Measurements from ENCODE around the gene CAMSAP2.

Gene CAMSAP2

DNA sequence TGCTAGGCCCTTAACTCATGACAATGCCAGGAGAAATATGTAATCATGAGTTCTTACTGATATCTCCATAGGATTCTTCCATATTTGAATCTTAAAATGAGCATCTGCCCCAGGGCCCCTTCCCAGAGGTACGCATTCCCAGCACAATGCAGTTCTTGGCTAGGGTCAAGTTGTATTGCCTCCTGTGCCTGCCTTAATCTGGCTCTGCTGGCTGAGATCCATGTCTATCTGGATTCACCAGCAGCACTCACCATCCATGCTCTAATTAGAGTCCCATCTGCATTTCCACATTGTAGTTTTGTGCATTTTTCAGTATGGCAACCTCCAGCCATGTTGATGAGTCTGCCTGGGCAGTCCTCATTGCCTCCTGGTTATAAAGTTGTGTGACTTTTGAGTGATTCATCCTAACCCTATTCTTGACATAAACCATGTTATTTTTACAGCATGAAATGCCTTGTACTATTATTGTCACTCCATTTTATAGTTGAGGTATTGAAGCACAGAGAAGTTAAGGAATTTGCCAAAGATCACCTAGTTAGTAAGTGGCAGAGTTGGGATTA lies 55.9 kb downstream of the CAMSAP2 start:
- Histone ChIP-seq H3K4me3 (IDR thresholded peaks at IDR 0.05; ENCODE audit: insufficient read depth, low read depth, low read length) (no peak overlapping the region), H3K27ac (no peak overlapping the region), H3K4me1 (ENCODE audit: low read depth, poor library complexity, severe bottlenecking) (peaks cover 4% of the 10 kb centered on the region), H3K36me3 (ENCODE audit: insufficient read depth) (no peaks in the 10 kb centered on the region), H3K4me2 (no peak overlapping the region), H3K27me3 (ENCODE audit: insufficient read depth, low read depth) (no peaks in the 10 kb centered on the region), H3K79me2 (ENCODE audit: insufficient read depth, low read depth) (peaks cover 29% of the 10 kb centered on the region; the same call in 1 of the 2 replicates), H3K9ac (no peak overlapping the region), H2AFZ (ENCODE audit: low read depth) (no peak overlapping the region), H4K20me1 (ENCODE audit: insufficient read depth) (no peaks in the 10 kb centered on the region)
- TF ChIP-seq, protein P1, sequence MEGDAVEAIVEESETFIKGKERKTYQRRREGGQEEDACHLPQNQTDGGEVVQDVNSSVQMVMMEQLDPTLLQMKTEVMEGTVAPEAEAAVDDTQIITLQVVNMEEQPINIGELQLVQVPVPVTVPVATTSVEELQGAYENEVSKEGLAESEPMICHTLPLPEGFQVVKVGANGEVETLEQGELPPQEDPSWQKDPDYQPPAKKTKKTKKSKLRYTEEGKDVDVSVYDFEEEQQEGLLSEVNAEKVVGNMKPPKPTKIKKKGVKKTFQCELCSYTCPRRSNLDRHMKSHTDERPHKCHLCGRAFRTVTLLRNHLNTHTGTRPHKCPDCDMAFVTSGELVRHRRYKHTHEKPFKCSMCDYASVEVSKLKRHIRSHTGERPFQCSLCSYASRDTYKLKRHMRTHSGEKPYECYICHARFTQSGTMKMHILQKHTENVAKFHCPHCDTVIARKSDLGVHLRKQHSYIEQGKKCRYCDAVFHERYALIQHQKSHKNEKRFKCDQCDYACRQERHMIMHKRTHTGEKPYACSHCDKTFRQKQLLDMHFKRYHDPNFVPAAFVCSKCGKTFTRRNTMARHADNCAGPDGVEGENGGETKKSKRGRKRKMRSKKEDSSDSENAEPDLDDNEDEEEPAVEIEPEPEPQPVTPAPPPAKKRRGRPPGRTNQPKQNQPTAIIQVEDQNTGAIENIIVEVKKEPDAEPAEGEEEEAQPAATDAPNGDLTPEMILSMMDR (conservative IDR thresholded peaks at IDR 0.05; ENCODE audit: low read depth, low read length), result no peak

GRCh38 chr1:200795156-200795555 lies 56.5 kb downstream of the CAMSAP2 start:
- no peak overlapping the region for H3K4me3 ChIP-seq (IDR thresholded peaks at IDR 0.05; ENCODE audit: insufficient read depth, low read depth, low read length)
- no peaks in the 10 kb centered on the region for H3K27me3 ChIP-seq (ENCODE audit: insufficient read depth, low read depth)
- no peaks in the 10 kb centered on the region for H4K20me1 ChIP-seq (ENCODE audit: insufficient read depth)
- no peak overlapping the region for H3K4me2 ChIP-seq
- peaks cover 29% of the 10 kb centered on the region; the same call in 1 of the 2 replicates for H3K79me2 ChIP-seq (ENCODE audit: insufficient read depth, low read depth)
- H2AFZ ChIP-seq (ENCODE audit: low read depth), result no peak overlapping the region
- TF ChIP-seq, protein P1 (conservative IDR thresholded peaks at IDR 0.05; ENCODE audit: low read depth, low read length), result no peak
- no peaks in the 10 kb centered on the region for H3K36me3 ChIP-seq (ENCODE audit: insufficient read depth)
- no peak overlapping the region for H3K27ac ChIP-seq
- H3K9ac ChIP-seq, result no peak overlapping the region
- H3K4me1 ChIP-seq (ENCODE audit: low read depth, poor library complexity, severe bottlenecking), result peaks cover 4% of the 10 kb centered on the region

GRCh38 chr1:200802042-200802441 lies 63.3 kb downstream of the CAMSAP2 start:
- Histone ChIP-seq H3K79me2 (ENCODE audit: insufficient read depth, low read depth) (peaks cover 31% of the 10 kb centered on the region), H4K20me1 (ENCODE audit: insufficient read depth) (0 out of 2 replicates have a peak, but pooled peaks cover 4% of the 10 kb centered on the region)
- TF ChIP-seq, protein P1 (conservative IDR thresholded peaks at IDR 0.05; ENCODE audit: low read depth, low read length), result no peak

DNA sequence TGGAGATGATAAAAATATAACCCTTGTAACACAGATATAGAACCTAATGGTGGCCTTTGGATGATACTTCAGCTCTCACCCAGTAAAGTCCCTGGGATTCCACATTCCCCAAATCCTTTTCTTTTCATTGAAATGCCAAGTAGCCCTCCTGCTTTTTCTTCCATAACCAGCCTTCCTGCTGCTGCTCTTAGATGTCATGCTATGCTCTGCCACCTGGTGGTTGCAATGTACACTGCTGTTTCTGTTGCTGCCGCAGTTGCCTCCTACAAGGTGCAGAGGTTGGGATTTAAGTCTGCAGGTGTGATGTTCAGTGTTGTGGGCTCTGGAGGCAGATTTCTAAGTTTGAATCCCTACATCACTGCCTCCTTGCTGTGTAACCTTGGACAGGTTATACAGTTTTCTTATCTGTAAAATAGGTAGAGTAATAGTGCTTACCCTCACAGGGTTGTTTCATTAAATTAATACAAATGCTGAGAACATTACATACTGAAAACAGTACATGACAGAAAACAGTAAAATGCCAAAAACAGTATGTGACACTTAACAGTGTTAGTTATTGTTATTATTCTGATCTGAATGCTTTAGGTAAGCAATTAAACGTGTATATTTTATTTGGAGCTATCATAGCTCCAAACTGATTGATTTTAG lies 64.3 kb downstream of the CAMSAP2 start:
- TF ChIP-seq, protein P1 (conservative IDR thresholded peaks at IDR 0.05; ENCODE audit: low read depth, low read length), result peak; percentile 100
- H3K27me3 ChIP-seq (ENCODE audit: insufficient read depth, low read depth), result no peaks in the 10 kb centered on the region
- peaks cover 16% of the 10 kb centered on the region for H3K4me1 ChIP-seq (ENCODE audit: low read depth, poor library complexity, severe bottlenecking)
- H2AFZ ChIP-seq (ENCODE audit: low read depth), result no peak overlapping the region
- no peak overlapping the region for H3K27ac ChIP-seq
- 0 out of 2 replicates have a peak, but pooled peaks cover 4% of the 10 kb centered on the region for H4K20me1 ChIP-seq (ENCODE audit: insufficient read depth)
- H3K79me2 ChIP-seq (ENCODE audit: insufficient read depth, low read depth), result peaks cover 31% of the 10 kb centered on the region
- no peak overlapping the region for H3K9ac ChIP-seq
- no peaks in the 10 kb centered on the region; the same call in 1 of the 2 replicates for H3K36me3 ChIP-seq (ENCODE audit: insufficient read depth)
- H3K4me3 ChIP-seq (IDR thresholded peaks at IDR 0.05; ENCODE audit: insufficient read depth, low read depth, low read length), result no peak overlapping the region
- H3K4me2 ChIP-seq, result no peak overlapping the region

More at GRCh38 chr1:200802042-200802441, 63.3 kb downstream of the CAMSAP2 start:
- Histone ChIP-seq H2AFZ (ENCODE audit: low read depth) (no peak overlapping the region), H3K4me1 (ENCODE audit: low read depth, poor library complexity, severe bottlenecking) (peaks cover 16% of the 10 kb centered on the region), H3K27ac (no peak overlapping the region), H3K4me3 (IDR thresholded peaks at IDR 0.05; ENCODE audit: insufficient read depth, low read depth, low read length) (no peak overlapping the region), H3K9ac (no peak overlapping the region), H3K27me3 (ENCODE audit: insufficient read depth, low read depth) (no peaks in the 10 kb centered on the region), H3K36me3 (ENCODE audit: insufficient read depth) (no peaks in the 10 kb centered on the region; the same call in 1 of the 2 replicates), H3K4me2 (no peak overlapping the region)
